M059J (cell line): Measurements from ENCODE around the gene CKAP2. TPM values are rescaled to one million over a fixed set of nuclear protein-coding genes. Genes with fewer than 3 reads are reported as not detected.

ENCODE experiments used
- total RNA-seq: library from RNA; depleted of rRNA; stranded (reverse); fragments of >200 nt; shearing (Covaris generic); gene quantifications from 2 replicates; pipeline ENCODE4 v1.2.3, GENCODE V29; 2014; rRNA removed

The CKAP2 gene
- total RNA-seq, 1 experiment from 2014 or later = 72.0 TPM

Other genes with a start within 250 kb of the CKAP2 start
- 2.8 and 3.4 TPM in 2 replicates for gene THSD1, start 49.3 kb upstream of the CKAP2 start, total RNA-seq
- gene VPS36, start 4.8 kb upstream of the CKAP2 start, total RNA-seq = 11.8 and 21.3 TPM in 2 replicates
- gene HNRNPA1L2, start 187.0 kb downstream of the CKAP2 start, total RNA-seq = 1.2 and 2.6 TPM in 2 replicates
- 26.1 and 29.3 TPM in 2 replicates for gene SUGT1, start 197.4 kb downstream of the CKAP2 start, total RNA-seq